Stimulated activated CD4-positive, alpha-beta T cell treated with anti-CD3 and anti-CD28 coated beads, Interleukin-12 subunit alpha, Interleukin-12 subunit beta, amount 100 ng/mL, for 48 hours (primary cell): ENCODE measurements around the gene CHRDL1.
"Not testable (repeated sequence)": the region's sequence is repeated elsewhere in the genome, so short reads cannot be mapped to it uniquely, and the experiment has no call there.

Source experiments
- DNase-seq, 3 donors: peaks; one replicate each; pipeline ENCODE4 v3.0.0-alpha.2; 2020; ENCODE audit warnings: low read depth in 2 of 3, low spot score in 1 of 3

Gene CHRDL1, protein sequence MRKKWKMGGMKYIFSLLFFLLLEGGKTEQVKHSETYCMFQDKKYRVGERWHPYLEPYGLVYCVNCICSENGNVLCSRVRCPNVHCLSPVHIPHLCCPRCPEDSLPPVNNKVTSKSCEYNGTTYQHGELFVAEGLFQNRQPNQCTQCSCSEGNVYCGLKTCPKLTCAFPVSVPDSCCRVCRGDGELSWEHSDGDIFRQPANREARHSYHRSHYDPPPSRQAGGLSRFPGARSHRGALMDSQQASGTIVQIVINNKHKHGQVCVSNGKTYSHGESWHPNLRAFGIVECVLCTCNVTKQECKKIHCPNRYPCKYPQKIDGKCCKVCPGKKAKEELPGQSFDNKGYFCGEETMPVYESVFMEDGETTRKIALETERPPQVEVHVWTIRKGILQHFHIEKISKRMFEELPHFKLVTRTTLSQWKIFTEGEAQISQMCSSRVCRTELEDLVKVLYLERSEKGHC

GRCh38 chrX:110795645-110796406 lies at the start of gene CHRDL1:
CHRDL1 (minus strand) TSS chrX:110795817; CDS start chrX:110792181, 3,636 bp downstream.
- DNase-seq: no peak

GRCh38 chrX:110836982-110837381 lies 41.4 kb upstream of the CHRDL1 start:
- no peak for DNase-seq

- DNase-seq: no peak
Measured at GRCh38 chrX:110836451-110836850, 40.8 kb upstream of the CHRDL1 start.

DNA sequence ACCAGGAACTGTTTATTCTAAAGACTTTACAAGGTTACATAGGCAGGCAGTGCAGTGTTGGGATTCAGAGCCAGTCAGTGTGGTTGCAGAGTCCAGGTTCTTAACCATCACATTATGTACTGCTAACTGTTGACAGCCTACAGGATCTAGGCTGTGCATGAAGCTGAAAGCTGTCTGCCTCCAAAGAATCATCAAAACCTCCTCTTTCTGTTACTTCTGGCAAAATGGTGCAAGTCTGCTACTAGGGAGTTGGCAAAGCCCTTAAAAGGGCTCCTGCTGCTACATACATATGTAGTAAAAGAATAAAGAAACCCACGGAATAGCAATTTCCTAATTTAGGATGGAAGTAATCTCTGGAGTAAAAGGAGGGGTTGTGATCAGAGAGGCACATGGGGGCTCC lies 40.4 kb upstream of the CHRDL1 start:
- DNase-seq: no peak

- DNase-seq: no peak
Measured at GRCh38 chrX:110825972-110826371, 30.4 kb upstream of the CHRDL1 start.

GRCh38 chrX:110816543-110816942 lies 20.9 kb upstream of the CHRDL1 start:
- not testable (repeated sequence) for DNase-seq

DNA sequence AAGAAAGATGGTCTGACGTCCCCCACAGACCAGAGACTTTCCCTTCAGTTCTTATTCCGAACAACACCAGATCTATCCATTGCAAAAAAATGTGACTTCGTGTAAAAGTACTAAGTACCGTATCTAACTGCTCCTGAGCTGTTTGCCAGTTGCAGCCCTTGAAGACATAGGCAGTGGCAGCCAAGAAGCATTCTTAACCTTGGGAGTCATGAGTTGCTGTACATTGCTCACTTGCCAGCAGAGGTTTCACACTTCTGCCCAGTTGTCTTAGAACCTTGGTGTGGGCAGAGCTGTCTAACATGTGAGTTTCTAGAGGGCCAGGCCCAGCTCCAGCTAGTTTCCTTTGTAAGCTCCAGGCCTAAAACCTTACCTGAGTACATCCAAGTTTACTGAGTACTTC lies 10.5 kb upstream of the CHRDL1 start:
- DNase-seq: no peak

DNA sequence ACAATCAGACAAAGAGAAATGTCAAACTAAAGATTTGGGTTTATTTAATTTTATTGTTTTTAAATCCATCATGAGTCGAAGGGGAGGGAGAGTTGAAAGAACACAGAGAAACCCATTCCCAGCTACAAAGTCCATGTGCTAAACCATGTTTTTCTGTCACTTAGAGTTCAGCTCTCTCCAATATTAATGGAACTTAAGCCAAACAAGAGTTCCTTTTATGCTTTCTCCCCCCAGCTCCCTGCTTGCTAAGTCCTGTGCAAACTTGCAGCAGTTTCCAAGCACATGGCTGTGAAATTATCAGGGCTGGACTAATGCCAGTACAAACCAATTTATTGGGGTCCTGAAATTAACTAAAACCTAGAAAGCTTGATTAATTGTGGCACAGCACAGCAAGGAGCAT lies 9.7 kb upstream of the CHRDL1 start:
- no peak for DNase-seq

- DNase-seq: no peak
Measured at GRCh38 chrX:110804446-110804845, 8.8 kb upstream of the CHRDL1 start.

DNA sequence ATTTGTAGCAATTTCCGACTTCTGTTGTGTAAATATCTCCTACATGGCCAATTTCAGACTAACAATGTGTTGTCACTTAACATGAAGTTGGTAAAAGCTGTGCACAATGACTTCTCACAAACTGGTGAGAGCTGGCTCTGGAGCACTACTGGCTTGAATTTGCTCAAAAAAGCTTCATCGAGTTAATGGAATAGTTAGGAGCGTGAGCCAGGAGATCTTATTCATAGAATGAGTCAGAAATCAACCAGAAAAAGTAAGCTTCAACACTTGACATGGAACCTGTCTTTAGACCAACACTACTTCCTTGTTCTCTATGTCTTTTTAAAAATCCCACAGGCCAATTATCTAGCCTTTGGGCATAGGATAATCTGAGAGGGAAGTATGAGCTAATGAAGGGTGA lies 7.9 kb upstream of the CHRDL1 start:
- no peak for DNase-seq

GRCh38 chrX:110796407-110796697 lies 735 bp upstream of the CHRDL1 start:
- DNase-seq: no peak

GRCh38 chrX:110794601-110795000 lies 1.0 kb downstream of the CHRDL1 start:
- no peak for DNase-seq

GRCh38 chrX:110791071-110791470 lies 4.5 kb downstream of the CHRDL1 start:
- DNase-seq: no peak

GRCh38 chrX:110786486-110786885 lies 9.1 kb downstream of the CHRDL1 start:
- DNase-seq: no peak

DNA sequence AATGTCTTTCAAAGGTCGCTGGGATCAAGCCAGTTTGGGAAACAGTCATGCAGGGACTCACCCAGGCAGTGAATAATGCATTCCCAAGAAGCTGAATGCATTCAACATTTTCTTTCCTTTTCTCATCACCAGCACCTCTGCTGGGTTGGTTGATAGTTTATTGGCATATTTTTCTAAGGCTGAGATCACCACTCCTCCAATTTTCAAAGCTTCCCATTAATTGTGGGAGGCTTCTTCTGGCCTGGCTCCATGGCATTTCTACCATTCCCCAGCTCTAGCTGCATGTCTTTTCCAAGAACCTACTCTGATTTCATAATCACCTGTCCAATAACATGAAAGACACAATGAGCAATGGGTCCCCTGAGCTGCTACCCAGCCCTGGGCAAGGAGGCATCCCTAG lies 35.8 kb downstream of the CHRDL1 start:
- DNase-seq: no peak

DNA sequence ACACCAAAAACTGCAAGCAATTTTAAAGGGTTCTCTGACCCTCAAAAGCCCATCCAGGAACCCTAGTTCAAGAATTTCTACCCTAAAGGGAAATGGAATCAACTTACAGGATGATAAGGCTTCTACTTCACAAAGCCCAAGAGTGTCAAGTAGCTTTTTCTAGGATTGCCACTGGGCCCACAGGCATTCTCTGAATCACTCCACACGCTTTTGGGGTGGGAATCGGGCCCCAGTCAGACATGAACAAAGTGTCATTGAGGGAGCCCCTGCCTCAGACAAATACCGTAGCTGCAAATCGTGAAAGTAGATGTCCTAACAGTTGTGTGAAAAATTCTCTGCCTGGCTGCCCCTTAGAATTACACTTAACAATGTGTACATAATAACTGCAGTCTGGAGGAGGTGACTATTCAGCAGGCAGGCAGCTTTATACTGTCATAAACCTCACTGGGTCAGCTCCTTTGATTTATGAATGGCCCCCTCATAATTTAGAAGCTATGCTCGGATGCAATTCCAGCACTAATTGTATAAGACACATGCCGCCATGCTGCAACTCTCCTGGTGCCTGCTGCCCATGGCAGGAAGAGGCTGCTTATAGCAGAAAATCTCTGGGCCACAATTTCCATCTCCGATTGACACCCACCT lies 36.7 kb downstream of the CHRDL1 start:
- DNase-seq: no peak

DNA sequence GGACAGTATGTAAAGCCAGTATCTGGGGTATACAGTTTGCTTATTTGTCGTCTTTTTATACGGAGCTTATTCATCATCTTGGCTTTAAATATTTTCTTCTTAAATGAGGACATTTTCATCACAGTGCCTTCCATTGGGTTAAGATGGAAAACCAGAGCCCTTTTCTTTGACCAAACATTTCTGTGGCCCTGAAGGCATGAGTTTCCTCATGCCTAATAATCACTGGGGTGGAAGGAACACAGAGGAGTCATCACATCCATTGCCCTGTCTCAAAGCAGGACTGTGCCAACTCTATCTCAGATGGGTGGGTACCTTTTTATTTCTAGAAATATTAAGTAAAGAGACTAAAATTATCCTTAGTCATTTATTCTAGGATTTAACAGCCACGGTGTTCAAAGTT lies 40.0 kb downstream of the CHRDL1 start:
- DNase-seq: no peak

DNA sequence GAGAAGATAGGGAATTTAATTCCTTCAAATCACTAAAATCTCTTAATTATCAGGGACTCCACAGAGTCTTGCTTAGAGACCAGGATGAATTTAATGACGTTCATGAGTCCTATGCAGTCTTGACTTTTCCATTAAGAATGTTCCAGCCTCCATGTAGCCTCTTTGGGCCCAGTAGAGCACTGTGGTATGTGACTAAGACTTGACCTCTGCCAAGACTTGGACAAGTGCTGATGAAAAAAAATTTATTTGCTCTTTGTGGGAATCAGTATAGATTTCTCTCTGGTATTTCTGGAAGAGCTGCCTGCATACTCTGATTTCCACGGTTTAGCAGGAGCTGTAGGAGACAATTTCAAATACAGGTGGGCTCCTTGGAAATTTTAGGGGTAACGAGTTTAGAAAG lies 40.6 kb downstream of the CHRDL1 start:
- DNase-seq: no peak

- DNase-seq: no peak
Measured at GRCh38 chrX:110750526-110751189, 45.0 kb downstream of the CHRDL1 start.

GRCh38 chrX:110748256-110748806 lies 47.3 kb downstream of the CHRDL1 start:
- no peak for DNase-seq

- DNase-seq: no peak
Measured at GRCh38 chrX:110746014-110746413, 49.6 kb downstream of the CHRDL1 start.
